Adrenal gland (tissue), 12 donors: ENCODE data around the gene PXDN. TPM values are rescaled to one million over a fixed set of nuclear protein-coding genes. Genes with fewer than 3 reads are reported as not detected.

ENCODE experiments used
- DNase-seq, 7 donors: peaks; one replicate each; pipeline ENCODE4 v3.0.0-alpha.2; 2019 to 2020
- H3K27ac ChIP-seq, 5 donors: fragments of 200-600 bp; sonication (generic) in 4 of 5; 1 replicate in 3 of 5; 2 replicates in 2 of 5; pipeline versions ENCODE4 v1.5.1 to v1.8.0; 2016 to 2020; ENCODE audit warnings: mild to moderate bottlenecking in 1 of 5
- H3K27me3 ChIP-seq: fragments of 200-600 bp; 2 replicates; pipeline ENCODE4 v1.8.0; 2021
- H3K36me3 ChIP-seq, 2 donors: fragments of 200-600 bp; replicated peaks in 1 of 2; 1 replicate in 1 of 2; 2 replicates in 1 of 2; pipeline versions ENCODE4 v1.5.1 to v1.8.0; 2018 to 2022
- H3K4me1 ChIP-seq, 2 donors: fragments of 200-600 bp; replicated peaks in 1 of 2; 1 replicate in 1 of 2; 2 replicates in 1 of 2; pipeline versions ENCODE4 v1.5.1 to v1.8.0; 2018 to 2021
- H3K4me3 ChIP-seq, 4 donors: fragments of 200-600 bp; sonication (generic) in 3 of 4; one replicate each; pipeline ENCODE4 v1.5.1; 2016 to 2018
- H3K9me3 ChIP-seq, 3 donors: fragments of 200-600 bp; sonication (generic) in 1 of 3; replicated peaks in 1 of 3; 1 replicate in 2 of 3; 2 replicates in 1 of 3; pipeline versions ENCODE4 v1.5.1 to v1.8.0; 2016 to 2021
- CTCF ChIP-seq, 6 experiments: fragments of 450-650 bp in 4 of 6; fragments of 200-600 bp in 2 of 6; sonication (generic) in 1 of 6; IDR thresholded peaks; 1 replicate in 5 of 6; 2 replicates in 1 of 6; pipeline versions ENCODE4 v1.5.1 to v1.8.0; 2016 to 2021; ENCODE audit warnings: antibody characterized with exemption in 6 of 6, mild to moderate bottlenecking in 2 of 6, moderate library complexity in 1 of 6
- POLR2A ChIP-seq, 2 donors: fragments of 450-650 bp; IDR thresholded peaks; one replicate each; pipeline ENCODE4 v1.6.1; 2017; ENCODE audit warnings: antibody characterized with exemption in 2 of 2, mild to moderate bottlenecking in 2 of 2, moderate library complexity in 1 of 2
- WGBS, 4 donors: extraction: QIAGEN DNeasy Blood & Tissue Kit in 2 of 4; methylation state at CpG; one replicate each; pipeline versions ENCODE4 v1.1.5 to v1.1.7; 2013 to 2017; 5-methylcytosine and 5-hydroxymethylcytosine counted together
- intact Hi-C, 2 donors: fragments of 100-400 bp; cut with DNase I; formaldehyde crosslinking; loops; one replicate each; pipeline versions ENCODE4 v1.14.1 to v1.15.0; 2022 to 2023
- polyA plus RNA-seq, 3 donors: library from polyadenylated mRNA; stranded (reverse); fragments of 200-250 nt in 2 of 3; fragments of 350-450 nt in 1 of 3; fragmentation: Illumina TruSeq in 1 of 3; extraction: RNeasy Lipid Tissue Mini Kit (QIAGEN cat#74804) in 1 of 3; gene quantifications; one replicate each; pipeline ENCODE4 v1.2.3, GENCODE V29; 2013 to 2014
- total RNA-seq, 9 donors: library from RNA; depleted of rRNA in 4 of 9; stranded (reverse); fragments of >200 nt in 4 of 9; fragments of 120-200 nt in 1 of 9; fragmentation: NEBNext Ultra II Directional in 1 of 9; extraction: Animal tissue kit (Norgen Biotek cat#: 25700) in 1 of 9; gene quantifications; one replicate each; pipeline versions ENCODE4 v1.1.0 to v1.2.4, GENCODE V29; 2013 to 2023
- donor health status: healthy with polysubstance abuse.
- donor health status: Bipolar disorder and iron deficiency.
- donor health status: DM: yes; HTN: yes; CAD: no.
- donor health status: DM: no; HTN: no; CAD: no.
- donor health status: DM: no; HTN: no; CAD: no.
- donor health status: DM: yes; HTN: yes; CAD: no.

Gene PXDN
- total and polyA plus RNA-seq, 12 donors = 8.5 to 39.5 (median 22.1) TPM

DNA sequence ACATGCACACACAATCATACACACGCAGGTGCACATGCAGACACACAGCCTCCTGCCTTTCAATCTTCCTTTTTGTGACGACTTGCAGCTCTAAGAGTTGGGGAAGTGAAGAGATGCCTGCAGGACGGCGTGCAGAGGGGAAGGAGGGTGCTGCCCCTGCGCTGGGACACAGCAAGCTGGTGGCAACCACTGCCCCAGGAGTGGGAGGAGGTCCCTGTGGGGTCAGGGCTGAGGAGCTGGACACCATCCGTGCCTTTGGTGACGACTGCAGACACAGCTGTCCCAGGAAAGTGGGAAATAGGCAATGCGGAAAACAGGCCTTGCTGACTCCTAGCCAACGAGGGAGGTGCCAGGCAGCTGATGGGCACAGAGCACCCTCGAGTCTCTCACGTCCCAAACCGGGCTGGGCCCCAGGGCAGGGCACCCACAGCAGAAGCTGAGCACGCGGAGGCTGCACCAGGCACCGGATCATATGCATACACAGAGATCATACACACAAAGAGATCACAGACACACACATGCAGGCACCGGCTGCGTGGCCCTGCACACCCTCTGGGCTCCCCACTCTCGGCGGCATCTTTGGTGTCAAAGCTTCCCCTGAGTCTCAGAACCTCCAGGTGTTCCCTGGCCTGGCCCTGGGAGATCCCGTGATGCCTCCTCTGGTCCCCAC, 146.1 kb downstream of the PXDN start:
- Histone ChIP-seq H3K27me3 (peaks cover under 1% of the 10 kb centered on the region), H3K4me3 (no peak overlapping the region), H3K4me1 (peaks cover 0 to 9% of the 10 kb centered on the region in 2 donors), H3K9me3 (no peaks in the 10 kb centered on the region), H3K27ac (no peak overlapping the region), H3K36me3 (no peaks in the 10 kb centered on the region)
- no peak for DNase-seq
- TF ChIP-seq POLR2A (IDR thresholded peaks at IDR 0.05) (no peak), CTCF (IDR thresholded peaks at IDR 0.05) (no peak)
- intact Hi-C loops = loop anchor here in 1 of 2 donors (10.0 kb wide), 1 partner anchor 147 kb away; the partner anchor contains the start of gene PXDN
- WGBS, 4 donors = 79 to 83% (median 82%) methylated on average over 13 to 20 of the region's 20 CpGs

- Histone ChIP-seq H3K4me3 (no peak overlapping the region), H3K36me3 (no peaks in the 10 kb centered on the region), H3K27ac (no peak overlapping the region), H3K4me1 (peaks cover 0 to 9% of the 10 kb centered on the region in 2 donors), H3K9me3 (no peaks in the 10 kb centered on the region), H3K27me3 (no peaks in the 10 kb centered on the region)
- WGBS, 4 donors = 89 to 96% (median 92%) methylated on average over 14 of the region's 14 CpGs
- intact Hi-C loops = loop anchor here in 1 of 2 donors (10.0 kb wide), 1 partner anchor 150 kb away; the partner anchor contains the start of gene PXDN
- DNase-seq = no peak
- TF ChIP-seq POLR2A (IDR thresholded peaks at IDR 0.05) (no peak), CTCF (IDR thresholded peaks at IDR 0.05) (no peak)
These were observed 149.0 kb downstream of the PXDN start for GRCh38 chr2:1595274-1595673.

DNA sequence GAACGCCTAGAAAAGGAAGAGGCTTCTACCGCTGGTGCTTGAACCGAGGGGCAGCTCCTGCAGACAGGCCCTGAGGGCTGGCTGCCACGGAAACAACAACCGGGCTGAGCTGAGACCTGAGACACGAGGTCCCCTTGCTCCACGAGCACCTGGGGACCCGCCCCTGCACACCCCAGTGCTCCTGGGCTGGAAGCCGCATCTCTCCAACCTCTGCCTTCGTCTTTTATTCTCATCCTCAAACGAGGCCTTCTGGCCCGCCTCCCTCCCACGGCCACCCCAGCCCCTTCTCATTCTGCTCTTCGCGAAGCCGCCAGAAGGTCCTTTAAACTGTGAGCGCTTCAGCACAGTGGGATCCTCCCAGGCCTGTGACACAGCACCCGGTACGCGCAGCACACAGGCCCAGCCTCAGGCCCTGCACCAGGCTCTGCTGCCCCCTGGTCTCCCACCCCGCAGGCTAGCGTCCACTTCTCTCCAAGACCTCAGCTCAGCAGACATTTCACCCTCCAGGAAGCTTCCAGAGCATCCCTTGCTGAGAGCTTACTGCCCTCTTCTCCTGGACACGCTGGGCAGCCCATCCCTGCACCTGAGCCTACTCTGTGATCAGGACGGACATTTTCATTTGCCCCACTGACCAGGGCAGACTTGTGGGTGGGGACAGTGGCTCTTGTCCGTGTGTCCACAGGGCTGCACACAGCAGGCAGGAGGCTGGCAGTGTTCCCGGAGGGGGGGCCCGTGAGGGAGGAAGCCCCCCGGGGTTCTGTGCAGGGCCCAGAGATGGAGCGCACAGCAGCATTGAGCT, 149.7 kb downstream of the PXDN start:
- Histone ChIP-seq H3K36me3 (no peaks in the 10 kb centered on the region), H3K4me3 (no peak overlapping the region), H3K9me3 (no peaks in the 10 kb centered on the region), H3K27ac (no peak overlapping the region), H3K27me3 (no peaks in the 10 kb centered on the region), H3K4me1 (peaks cover 0 to 9% of the 10 kb centered on the region in 2 donors)
- TF ChIP-seq POLR2A (IDR thresholded peaks at IDR 0.05) = no peak
- no peak for TF ChIP-seq CTCF (IDR thresholded peaks at IDR 0.05)
- 84 to 87% (median 84%) methylated on average over 21 to 29 of the region's 29 CpGs for WGBS, 4 donors
- intact Hi-C loops = loop anchor here in 1 of 2 donors (10.0 kb wide), 1 partner anchor 150 kb away; the partner anchor contains the start of gene PXDN
- DNase-seq = no peak

DNA sequence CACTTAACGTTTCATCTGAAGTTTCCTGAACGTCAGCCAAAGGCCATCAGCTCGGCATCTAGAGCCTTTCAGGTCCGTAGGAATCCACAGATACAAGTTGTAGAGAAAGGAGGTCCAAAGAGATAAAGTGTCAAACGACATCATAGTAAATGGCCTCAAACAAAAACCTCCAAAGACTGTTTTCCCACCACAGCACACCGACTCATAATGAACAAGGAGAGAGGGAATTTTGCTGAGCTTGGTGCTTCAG, 150.3 kb downstream of the PXDN start:
- intact Hi-C loops = loop anchor here in 1 of 2 donors (10.0 kb wide), 1 partner anchor 151 kb away; the partner anchor contains the start of gene PXDN
- 45 to 52% (median 49%) methylated on average over 6 of the region's 6 CpGs for WGBS, 4 donors
- no peak overlapping the region for H3K4me3 ChIP-seq
- DNase-seq = no peak
- no peaks in the 10 kb centered on the region for H3K36me3 ChIP-seq
- H3K4me1 ChIP-seq = peaks cover 0 to 9% of the 10 kb centered on the region in 2 donors
- H3K9me3 ChIP-seq = no peaks in the 10 kb centered on the region
- no peaks in the 10 kb centered on the region for H3K27me3 ChIP-seq
- TF ChIP-seq POLR2A (IDR thresholded peaks at IDR 0.05) (no peak), CTCF (IDR thresholded peaks at IDR 0.05) (no peak)
- H3K27ac ChIP-seq = no peak overlapping the region
